Measurements from ENCODE around the gene MAN2B2.

GRCh38 chr4:6671648-6672047 is 96.7 kb downstream of the MAN2B2 start:
- TF ChIP-seq CTCF (IDR thresholded peaks at IDR 0.05) = no peak
- no peak for TF ChIP-seq POLR2AphosphoS5 (IDR thresholded peaks at IDR 0.05)
- TF ChIP-seq POLR2A (IDR thresholded peaks at IDR 0.05) = no peak

Data from transverse colon (tissue), 4 donors.